Thyroid gland (tissue), 4 donors: ENCODE results near the gene PHF21A. TPM values are rescaled to one million over a fixed set of nuclear protein-coding genes. Genes with fewer than 3 reads are reported as not detected.

Source experiments
- DNase-seq, 2 donors: peaks; one replicate each; pipeline ENCODE4 v3.0.0-alpha.2; 2019
- H3K27ac ChIP-seq, 3 donors: fragments of 200-600 bp; sonication (generic); 1 replicate in 2 of 3; 2 replicates in 1 of 3; pipeline ENCODE4 v1.5.1; 2016 to 2019; ENCODE audit warnings: mild to moderate bottlenecking in 1 of 3, moderate library complexity in 1 of 3
- H3K27me3 ChIP-seq: fragments of 200-600 bp; sonication (generic); one replicate; pipeline ENCODE4 v1.5.1; 2019
- H3K36me3 ChIP-seq, 2 donors: fragments of 200-600 bp; sonication (generic); one replicate each; pipeline ENCODE4 v1.5.1; 2016 to 2019
- H3K4me1 ChIP-seq, 2 donors: fragments of 200-600 bp; sonication (generic); one replicate each; pipeline ENCODE4 v1.5.1; 2017 to 2019
- H3K4me3 ChIP-seq, 3 donors: fragments of 200-600 bp; sonication (generic); replicated peaks in 1 of 3; 1 replicate in 2 of 3; 2 replicates in 1 of 3; pipeline ENCODE4 v1.5.1; 2016; ENCODE audit warnings: mild to moderate bottlenecking in 1 of 3
- H3K9me3 ChIP-seq: fragments of 200-600 bp; sonication (generic); one replicate; pipeline ENCODE4 v1.5.1; 2017
- CTCF ChIP-seq, 6 experiments: fragments of 200-600 bp in 3 of 6; fragments of 450-650 bp in 3 of 6; sonication (generic) in 3 of 6; IDR thresholded peaks; one replicate each; pipeline ENCODE4 v1.5.1; 2016 to 2019; ENCODE audit warnings: antibody characterized with exemption in 6 of 6, mild to moderate bottlenecking in 2 of 6, inconsistent platforms in 1 of 6, moderate library complexity in 1 of 6
- POLR2A ChIP-seq, 2 donors: fragments of 450-650 bp; IDR thresholded peaks; one replicate each; pipeline ENCODE4 v1.6.1; 2017; ENCODE audit warnings: antibody characterized with exemption in 2 of 2, mild to moderate bottlenecking in 2 of 2, moderate library complexity in 1 of 2
- WGBS, 2 donors: methylation state at CpG; one replicate each; pipeline ENCODE4 v1.1.5; 2017; 5-methylcytosine and 5-hydroxymethylcytosine counted together
- intact Hi-C: fragments of 100-400 bp; cut with DNase I; formaldehyde crosslinking; loops from one replicate; pipeline ENCODE4 v1.15.1; 2023
- total RNA-seq, 4 donors: library from RNA; depleted of rRNA; stranded (reverse); fragments of >200 nt; gene quantifications; one replicate each; pipeline ENCODE4 v1.2.3, GENCODE V29; 2016

PHF21A gene
- total RNA-seq, 4 donors from 2014 or later = 26.2 to 95.7 (median 64.0) TPM

- Histone ChIP-seq H3K4me1 (peaks cover 10 to 11% of the 10 kb centered on the region in 2 donors), H3K27me3 (no peaks in the 10 kb centered on the region), H3K9me3 (no peaks in the 10 kb centered on the region), H3K27ac (no peak overlapping the region), H3K36me3 (peaks cover 6% of the 10 kb centered on the region in 2 donors), H3K4me3 (no peak overlapping the region)
- DNase-seq = no peak
- 91 to 98% methylated on average over 11 to 14 of the region's 19 CpGs for WGBS, 2 donors
- TF ChIP-seq POLR2A (IDR thresholded peaks at IDR 0.05) (no peak), CTCF (IDR thresholded peaks at IDR 0.05) (no peak)
- intact Hi-C loops = no loop called here
Measured at GRCh38 chr11:45905095-45905494, 216.2 kb downstream of the PHF21A start.

DNA sequence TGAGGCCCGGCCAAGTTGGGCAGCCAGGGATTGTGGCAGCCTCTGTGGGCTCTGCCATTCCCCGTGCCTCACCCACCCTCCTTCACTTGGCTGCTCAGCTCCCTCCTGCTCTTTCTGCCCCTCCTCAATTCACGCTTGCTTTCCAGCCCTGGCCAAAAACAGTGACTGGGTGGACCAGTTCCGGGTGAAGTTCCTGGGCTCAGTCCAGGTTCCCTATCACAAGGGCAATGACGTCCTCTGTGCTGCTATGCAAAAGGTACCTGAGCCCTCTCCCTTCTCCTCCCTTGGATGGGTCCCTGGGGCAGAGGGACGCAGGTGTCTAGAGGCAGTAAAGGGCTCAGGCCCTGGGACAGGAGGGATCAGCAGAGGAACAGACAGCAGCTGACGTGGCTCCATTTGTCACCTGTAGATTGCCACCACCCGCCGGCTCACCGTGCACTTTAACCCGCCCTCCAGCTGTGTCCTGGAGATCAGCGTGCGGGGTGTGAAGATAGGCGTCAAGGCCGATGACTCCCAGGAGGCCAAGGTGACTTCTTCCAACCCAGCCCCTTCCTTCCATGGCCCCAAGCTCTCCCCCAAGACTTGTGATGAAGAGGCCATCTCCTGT, 216.8 kb downstream of the PHF21A start:
- intact Hi-C loops = no loop called here
- TF ChIP-seq CTCF (IDR thresholded peaks at IDR 0.05) = no peak
- TF ChIP-seq POLR2A (IDR thresholded peaks at IDR 0.05) = no peak
- Histone ChIP-seq H3K27ac (no peak overlapping the region), H3K27me3 (no peaks in the 10 kb centered on the region), H3K4me1 (peaks cover 13% of the 10 kb centered on the region in 2 donors), H3K36me3 (peaks cover 0 to under 1% of the 10 kb centered on the region in 2 donors), H3K9me3 (no peaks in the 10 kb centered on the region), H3K4me3 (no peak overlapping the region)
- 86 to 88% methylated on average over 14 to 15 of the region's 15 CpGs for WGBS, 2 donors
- DNase-seq = no peak

- WGBS, 2 donors = 93 to 95% methylated on average over 21 to 52 of the region's 56 CpGs
- H3K9me3 ChIP-seq = no peaks in the 10 kb centered on the region
- H3K27ac ChIP-seq = no peak overlapping the region
- TF ChIP-seq CTCF (IDR thresholded peaks at IDR 0.05) (no peak), POLR2A (IDR thresholded peaks at IDR 0.05) (no peak)
- no peaks in the 10 kb centered on the region for H3K27me3 ChIP-seq
- intact Hi-C loops = no loop called here
- H3K4me3 ChIP-seq = no peak overlapping the region
- H3K36me3 ChIP-seq = no peaks in the 10 kb centered on the region
- no peak for DNase-seq
- peaks cover 17 to 20% of the 10 kb centered on the region in 2 donors for H3K4me1 ChIP-seq
Measured at GRCh38 chr11:45902452-45903380, 218.5 kb downstream of the PHF21A start.

DNA sequence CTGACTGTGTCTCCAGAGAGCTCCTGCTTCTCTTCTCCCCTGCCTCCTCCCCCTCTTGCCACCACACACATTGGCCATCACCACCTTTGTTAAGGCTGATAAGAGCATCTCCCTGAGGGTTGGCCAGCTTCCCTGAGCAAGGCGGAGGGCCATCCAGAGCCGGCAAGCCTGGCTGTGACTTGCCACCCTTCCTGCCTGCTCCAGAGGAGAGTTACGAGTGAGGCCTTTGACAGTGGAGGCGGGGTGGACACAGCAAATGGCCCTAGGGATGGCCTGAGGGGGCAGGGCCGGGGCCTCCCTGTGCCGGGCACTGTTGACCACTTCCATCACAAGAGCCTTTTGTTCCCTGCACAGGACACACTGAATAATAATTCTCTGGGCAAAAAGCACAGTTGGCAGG, 219.6 kb downstream of the PHF21A start:
- intact Hi-C loops = no loop called here
- TF ChIP-seq CTCF (IDR thresholded peaks at IDR 0.05) = no peak
- TF ChIP-seq POLR2A (IDR thresholded peaks at IDR 0.05) = no peak
- no peak overlapping the region for H3K4me3 ChIP-seq
- H3K4me1 ChIP-seq = peaks cover 17 to 20% of the 10 kb centered on the region in 2 donors
- no peak for DNase-seq
- no peaks in the 10 kb centered on the region for H3K9me3 ChIP-seq
- WGBS, 2 donors = 79 to 94% methylated on average over 2 to 6 of the region's 6 CpGs
- no peak overlapping the region for H3K27ac ChIP-seq
- H3K27me3 ChIP-seq = no peaks in the 10 kb centered on the region
- H3K36me3 ChIP-seq = no peaks in the 10 kb centered on the region
